Parathyroid adenoma (tissue), 2 donors: ENCODE results near the gene BPIFB6.

ENCODE experiments used
- H2AFZ ChIP-seq: fragments of 300-600 bp; sonication (generic); one replicate; pipeline ENCODE4 v1.7.0; 2017; ENCODE audit warnings: antibody characterized with exemption, mild to moderate bottlenecking
- H3K27ac ChIP-seq: fragments of 300-600 bp; sonication (generic); one replicate; pipeline ENCODE4 v1.7.0; 2017
- H3K27me3 ChIP-seq: fragments of 300-600 bp; sonication (generic); one replicate; pipeline ENCODE4 v1.7.0; 2017; ENCODE audit warnings: low read length; ENCODE audit not compliant: control insufficient read depth, insufficient read depth
- H3K36me3 ChIP-seq: fragments of 300-600 bp; sonication (generic); one replicate; pipeline ENCODE4 v1.7.0; 2017; ENCODE audit warnings: low read length; ENCODE audit not compliant: control insufficient read depth, insufficient read depth
- H3K4me1 ChIP-seq: fragments of 300-600 bp; sonication (generic); one replicate; pipeline ENCODE4 v1.7.0; 2017; ENCODE audit warnings: control low read depth
- H3K4me2 ChIP-seq: fragments of 300-600 bp; sonication (generic); one replicate; pipeline ENCODE4 v1.7.0; 2017; ENCODE audit warnings: low read length
- H3K4me3 ChIP-seq: fragments of 300-600 bp; sonication (generic); one replicate; pipeline ENCODE4 v1.7.0; 2017; ENCODE audit warnings: low read depth, low read length
- H3K79me2 ChIP-seq: fragments of 300-600 bp; sonication (generic); one replicate; pipeline ENCODE4 v1.7.0; 2017; ENCODE audit warnings: control low read depth
- H3K9ac ChIP-seq: fragments of 300-600 bp; sonication (generic); one replicate; pipeline ENCODE4 v1.7.0; 2017; ENCODE audit warnings: mild to moderate bottlenecking
- H3K9me3 ChIP-seq: fragments of 300-600 bp; sonication (generic); one replicate; pipeline ENCODE4 v1.7.0; 2017; ENCODE audit warnings: low read length; ENCODE audit not compliant: control insufficient read depth
- CTCF ChIP-seq: fragments of 300-600 bp; sonication (generic); IDR thresholded peaks from one replicate; pipeline ENCODE4 v1.7.0; 2017; ENCODE audit warnings: antibody characterized with exemption, mild to moderate bottlenecking
- donor health status: primary hyperparathyroidism.

BPIFB6 gene

DNA sequence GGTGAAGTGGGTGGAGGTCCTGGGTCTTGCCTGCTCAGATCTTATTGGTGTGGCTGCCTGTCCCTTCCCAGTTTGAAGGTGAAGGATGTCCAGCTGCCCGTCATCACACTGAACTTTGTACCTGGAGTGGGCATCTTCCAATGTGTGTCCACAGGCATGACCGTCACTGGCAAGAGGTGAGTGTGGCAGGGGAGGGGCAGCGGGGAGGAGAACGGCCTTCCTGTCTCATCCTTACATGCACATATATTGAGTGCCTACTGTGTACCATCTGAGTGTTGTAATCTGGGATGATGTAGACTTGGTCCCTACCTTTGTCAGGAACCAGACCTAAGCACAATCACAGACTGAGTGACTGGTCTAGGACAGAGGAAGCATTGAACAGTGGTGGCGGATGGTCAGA is 2.7 kb downstream of the BPIFB6 start:
- TF ChIP-seq CTCF: no peak
- no peaks in the 10 kb centered on the region for H3K79me2 ChIP-seq
- no peak overlapping the region for H3K27ac ChIP-seq
- no peak overlapping the region for H3K9ac ChIP-seq
- H3K27me3 ChIP-seq: no peaks in the 10 kb centered on the region
- H2AFZ ChIP-seq: no peak overlapping the region
- H3K4me2 ChIP-seq: no peak overlapping the region
- no peaks in the 10 kb centered on the region for H3K9me3 ChIP-seq
- no peaks in the 10 kb centered on the region for H3K4me1 ChIP-seq
- H3K36me3 ChIP-seq: no peaks in the 10 kb centered on the region
- H3K4me3 ChIP-seq: no peak overlapping the region

- H3K4me1 ChIP-seq: no peaks in the 10 kb centered on the region
- no peak overlapping the region for H3K9ac ChIP-seq
- no peak for TF ChIP-seq CTCF
- no peaks in the 10 kb centered on the region for H3K79me2 ChIP-seq
- H3K4me2 ChIP-seq: no peak overlapping the region
- no peak overlapping the region for H3K4me3 ChIP-seq
- H3K9me3 ChIP-seq: no peaks in the 10 kb centered on the region
- no peaks in the 10 kb centered on the region for H3K27me3 ChIP-seq
- no peak overlapping the region for H3K27ac ChIP-seq
- no peak overlapping the region for H2AFZ ChIP-seq
- no peaks in the 10 kb centered on the region for H3K36me3 ChIP-seq
Measured at GRCh38 chr20:33034901-33035492, 3.5 kb downstream of the BPIFB6 start.

GRCh38 chr20:33037456-33037855 is 6.0 kb downstream of the BPIFB6 start:
- Histone ChIP-seq H3K27me3 (no peaks in the 10 kb centered on the region), H3K9ac (no peak overlapping the region)
- no peak for TF ChIP-seq CTCF

GRCh38 chr20:33038243-33038642 is 6.8 kb downstream of the BPIFB6 start:
- H3K36me3 ChIP-seq: no peaks in the 10 kb centered on the region
- TF ChIP-seq CTCF: no peak
- no peak overlapping the region for H3K27ac ChIP-seq
- no peaks in the 10 kb centered on the region for H3K27me3 ChIP-seq
- H2AFZ ChIP-seq: no peak overlapping the region
- H3K4me2 ChIP-seq: no peak overlapping the region
- no peaks in the 10 kb centered on the region for H3K4me1 ChIP-seq
- H3K79me2 ChIP-seq: no peaks in the 10 kb centered on the region
- no peaks in the 10 kb centered on the region for H3K9me3 ChIP-seq
- H3K9ac ChIP-seq: no peak overlapping the region
- H3K4me3 ChIP-seq: no peak overlapping the region

More at GRCh38 chr20:33037456-33037855, 6.0 kb downstream of the BPIFB6 start:
- Histone ChIP-seq H2AFZ (no peak overlapping the region), H3K27ac (no peak overlapping the region), H3K9me3 (no peaks in the 10 kb centered on the region), H3K4me2 (no peak overlapping the region), H3K4me3 (no peak overlapping the region), H3K4me1 (no peaks in the 10 kb centered on the region), H3K36me3 (no peaks in the 10 kb centered on the region), H3K79me2 (no peaks in the 10 kb centered on the region)

GRCh38 chr20:33042430-33042829 is 11.0 kb downstream of the BPIFB6 start:
- Histone ChIP-seq H3K4me2 (no peak overlapping the region), H3K27me3 (no peaks in the 10 kb centered on the region), H3K9me3 (no peaks in the 10 kb centered on the region), H3K9ac (no peak overlapping the region), H3K4me3 (no peak overlapping the region), H3K27ac (no peak overlapping the region), H2AFZ (no peak overlapping the region), H3K79me2 (no peaks in the 10 kb centered on the region), H3K4me1 (no peaks in the 10 kb centered on the region), H3K36me3 (no peaks in the 10 kb centered on the region)
- TF ChIP-seq CTCF: no peak
